Activated naive CD4-positive, alpha-beta T cell treated with anti-CD3 and anti-CD28 coated beads, Interleukin-2, amount 50 U/mL, for 24 hours (primary cell): ENCODE measurements around the gene MYRF.

Experiments
- H3K27ac Mint-ChIP-seq: one replicate; pipeline ENCODE4 v1.8.0; 2021; ENCODE audit warnings: mild to moderate bottlenecking, mixed read lengths
- H3K27me3 Mint-ChIP-seq: one replicate; pipeline ENCODE4 v1.8.0; 2021; ENCODE audit warnings: mixed read lengths
- H3K36me3 Mint-ChIP-seq: one replicate; pipeline ENCODE4 v1.8.0; 2021; ENCODE audit warnings: mixed read lengths
- H3K4me1 Mint-ChIP-seq: one replicate; pipeline ENCODE4 v1.8.0; 2021; ENCODE audit warnings: mixed read lengths
- H3K4me3 Mint-ChIP-seq: one replicate; pipeline ENCODE4 v1.8.0; 2021; ENCODE audit warnings: mild to moderate bottlenecking, mixed read lengths
- H3K9me3 Mint-ChIP-seq: one replicate; pipeline ENCODE4 v1.8.0; 2021; ENCODE audit warnings: mixed read lengths

MYRF gene

DNA sequence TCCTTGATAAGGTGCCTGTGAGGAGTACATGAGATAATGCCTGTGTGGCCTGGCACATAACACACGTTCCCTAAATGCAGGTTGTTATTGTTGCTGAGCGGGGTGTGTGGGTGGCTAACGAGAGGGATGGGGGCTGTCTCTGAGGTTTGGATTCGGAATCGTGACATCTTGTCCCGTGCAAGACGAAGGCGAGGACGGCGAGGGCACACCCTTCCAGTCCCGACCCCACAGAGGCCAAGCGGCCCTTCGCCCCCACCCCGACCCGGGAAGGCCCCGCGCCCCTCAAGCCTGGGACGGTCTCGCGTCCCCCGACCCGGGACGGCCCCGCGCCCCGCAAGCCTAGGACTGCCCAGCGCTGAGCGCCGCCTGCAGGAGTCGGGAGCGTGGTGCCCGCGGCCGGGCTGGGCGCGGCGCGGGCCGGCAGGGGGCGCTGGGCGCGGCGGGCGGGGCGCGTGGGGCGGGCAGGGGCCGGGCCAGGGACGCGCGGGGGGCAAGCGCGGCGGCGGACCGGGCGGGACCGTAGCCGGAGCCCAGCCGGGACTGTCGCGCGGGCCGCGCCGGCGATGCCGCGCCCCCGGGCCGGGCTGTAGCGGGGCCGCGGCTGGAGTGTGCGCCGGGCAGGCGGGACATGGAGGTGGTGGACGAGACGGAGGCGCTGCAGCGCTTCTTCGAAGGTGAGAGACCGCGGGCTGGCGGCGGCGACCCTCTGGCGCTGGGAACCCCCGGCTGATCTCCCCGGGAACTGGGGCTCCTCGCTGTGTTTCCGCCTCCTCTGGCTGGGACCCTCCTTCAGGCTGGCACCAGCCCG, at the start of gene MYRF:
TSS of gene MYRF (plus strand) at position 520 of the 808 bp plus-strand sequence. CDS start at position 629, 109 bp downstream.
- H3K27me3 Mint-ChIP-seq = peaks cover 13% of the 10 kb centered on the region
- H3K27ac Mint-ChIP-seq = peak within 1 kb of the TSS; percentile 62
- H3K36me3 Mint-ChIP-seq = no peaks in the 10 kb centered on the region
- peaks cover 24% of the 10 kb centered on the region for H3K4me1 Mint-ChIP-seq
- no peaks in the 10 kb centered on the region for H3K9me3 Mint-ChIP-seq
- H3K4me3 Mint-ChIP-seq = peak within 1 kb of the TSS; percentile 85

- Mint-ChIP-seq H3K9me3 (no peaks in the 10 kb centered on the region), H3K27ac (no peak overlapping the region), H3K36me3 (no peaks in the 10 kb centered on the region), H3K4me3 (no peak overlapping the region), H3K4me1 (peaks cover 13% of the 10 kb centered on the region), H3K27me3 (no peaks in the 10 kb centered on the region)
Observed at GRCh38 chr11:61702701-61703312, 49.6 kb upstream of the MYRF start.

- Mint-ChIP-seq H3K4me1 (no peaks in the 10 kb centered on the region), H3K36me3 (no peaks in the 10 kb centered on the region), H3K27me3 (no peaks in the 10 kb centered on the region), H3K9me3 (no peaks in the 10 kb centered on the region), H3K27ac (no peak overlapping the region), H3K4me3 (no peak overlapping the region)
Observed at GRCh38 chr11:61704838-61705237, 47.6 kb upstream of the MYRF start.

- no peaks in the 10 kb centered on the region for H3K36me3 Mint-ChIP-seq
- H3K9me3 Mint-ChIP-seq = no peaks in the 10 kb centered on the region
- no peak overlapping the region for H3K4me3 Mint-ChIP-seq
- no peaks in the 10 kb centered on the region for H3K27me3 Mint-ChIP-seq
- H3K4me1 Mint-ChIP-seq = no peaks in the 10 kb centered on the region
- H3K27ac Mint-ChIP-seq = no peak overlapping the region
Observed at GRCh38 chr11:61706452-61707400, 45.7 kb upstream of the MYRF start.

DNA sequence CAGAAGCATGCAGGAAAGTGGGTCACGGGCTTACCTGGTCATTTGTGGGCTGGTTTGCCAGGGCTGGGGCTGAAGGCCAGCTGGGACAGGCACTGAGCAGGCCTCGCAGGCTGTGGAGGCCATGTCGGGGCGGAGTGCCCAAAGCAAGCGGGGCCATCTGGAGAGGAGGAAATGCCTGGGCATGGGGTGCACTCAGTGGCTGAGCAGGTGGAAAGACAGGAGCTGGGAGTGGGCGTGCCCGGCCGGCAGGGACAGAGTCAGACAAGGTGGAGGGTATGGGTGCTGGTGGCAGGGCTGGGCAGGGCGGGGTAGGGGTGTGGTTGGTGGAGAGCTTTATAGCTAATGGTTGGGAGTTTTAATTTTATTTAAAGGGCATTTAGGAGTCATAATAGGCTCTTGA, 44.9 kb upstream of the MYRF start:
- no peaks in the 10 kb centered on the region for H3K9me3 Mint-ChIP-seq
- no peak overlapping the region for H3K4me3 Mint-ChIP-seq
- H3K27ac Mint-ChIP-seq = no peak overlapping the region
- no peaks in the 10 kb centered on the region for H3K4me1 Mint-ChIP-seq
- no peaks in the 10 kb centered on the region for H3K36me3 Mint-ChIP-seq
- H3K27me3 Mint-ChIP-seq = no peaks in the 10 kb centered on the region

DNA sequence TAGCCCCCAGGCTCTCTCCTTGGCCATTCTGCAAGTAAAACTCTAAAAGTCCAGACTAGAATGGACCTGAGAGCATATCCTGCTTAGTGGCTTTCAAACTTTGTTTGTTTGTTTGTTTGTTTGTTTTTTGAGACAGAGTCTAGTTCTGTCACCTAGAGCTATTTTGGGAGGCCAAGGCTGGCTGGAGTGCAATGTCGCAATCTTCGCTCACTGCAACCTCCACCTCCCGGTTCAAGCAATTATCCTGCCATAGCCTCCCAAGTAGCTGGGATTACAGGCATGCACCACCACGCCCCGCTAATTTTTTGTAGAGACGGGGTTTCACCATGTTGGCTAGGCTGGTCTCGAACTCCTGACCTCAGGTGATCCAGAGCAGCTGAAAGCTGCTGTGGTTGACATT, 43.3 kb upstream of the MYRF start:
- no peak overlapping the region for H3K27ac Mint-ChIP-seq
- H3K36me3 Mint-ChIP-seq = no peaks in the 10 kb centered on the region
- H3K9me3 Mint-ChIP-seq = no peaks in the 10 kb centered on the region
- H3K4me1 Mint-ChIP-seq = no peaks in the 10 kb centered on the region
- no peaks in the 10 kb centered on the region for H3K27me3 Mint-ChIP-seq
- H3K4me3 Mint-ChIP-seq = no peak overlapping the region

GRCh38 chr11:61709572-61709971, 42.9 kb upstream of the MYRF start:
- Mint-ChIP-seq H3K27ac (no peak overlapping the region), H3K4me1 (no peaks in the 10 kb centered on the region), H3K36me3 (no peaks in the 10 kb centered on the region), H3K9me3 (no peaks in the 10 kb centered on the region), H3K27me3 (no peaks in the 10 kb centered on the region), H3K4me3 (no peak overlapping the region)

GRCh38 chr11:61710019-61710418, 42.4 kb upstream of the MYRF start:
- H3K36me3 Mint-ChIP-seq = no peaks in the 10 kb centered on the region
- no peak overlapping the region for H3K4me3 Mint-ChIP-seq
- H3K27ac Mint-ChIP-seq = no peak overlapping the region
- H3K27me3 Mint-ChIP-seq = no peaks in the 10 kb centered on the region
- no peaks in the 10 kb centered on the region for H3K9me3 Mint-ChIP-seq
- H3K4me1 Mint-ChIP-seq = no peaks in the 10 kb centered on the region

- Mint-ChIP-seq H3K27ac (no peak overlapping the region), H3K4me1 (no peaks in the 10 kb centered on the region), H3K27me3 (no peaks in the 10 kb centered on the region), H3K4me3 (no peak overlapping the region), H3K36me3 (no peaks in the 10 kb centered on the region), H3K9me3 (no peaks in the 10 kb centered on the region)
Observed at GRCh38 chr11:61711037-61711436, 41.4 kb upstream of the MYRF start.

DNA sequence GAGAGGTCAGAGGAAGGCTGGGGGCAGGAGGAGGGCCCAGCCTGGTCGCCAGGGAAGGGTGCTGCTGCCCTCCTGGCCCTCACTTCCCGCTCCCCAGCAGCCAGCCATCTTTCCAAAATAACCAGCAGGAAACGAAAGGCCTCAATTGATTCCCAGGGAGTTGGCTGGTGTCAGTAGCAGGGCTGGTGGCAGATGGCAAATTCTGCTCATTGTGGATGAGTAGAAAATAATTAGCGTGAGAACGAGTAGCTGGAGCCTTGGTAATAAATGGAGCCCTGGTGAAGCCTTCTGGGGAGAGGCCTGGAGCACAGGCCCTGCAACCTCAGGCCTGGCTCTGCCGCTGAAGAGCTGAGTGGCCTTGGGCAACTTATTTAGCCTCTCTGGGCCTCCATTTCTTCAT, 40.9 kb upstream of the MYRF start:
- H3K27ac Mint-ChIP-seq = no peak overlapping the region
- H3K36me3 Mint-ChIP-seq = no peaks in the 10 kb centered on the region
- no peaks in the 10 kb centered on the region for H3K27me3 Mint-ChIP-seq
- H3K4me1 Mint-ChIP-seq = no peaks in the 10 kb centered on the region
- no peaks in the 10 kb centered on the region for H3K9me3 Mint-ChIP-seq
- no peak overlapping the region for H3K4me3 Mint-ChIP-seq

- Mint-ChIP-seq H3K27ac (no peak overlapping the region), H3K27me3 (no peaks in the 10 kb centered on the region), H3K9me3 (no peaks in the 10 kb centered on the region), H3K4me3 (no peak overlapping the region), H3K36me3 (no peaks in the 10 kb centered on the region), H3K4me1 (no peaks in the 10 kb centered on the region)
Observed at GRCh38 chr11:61712314-61712713, 40.1 kb upstream of the MYRF start.

DNA sequence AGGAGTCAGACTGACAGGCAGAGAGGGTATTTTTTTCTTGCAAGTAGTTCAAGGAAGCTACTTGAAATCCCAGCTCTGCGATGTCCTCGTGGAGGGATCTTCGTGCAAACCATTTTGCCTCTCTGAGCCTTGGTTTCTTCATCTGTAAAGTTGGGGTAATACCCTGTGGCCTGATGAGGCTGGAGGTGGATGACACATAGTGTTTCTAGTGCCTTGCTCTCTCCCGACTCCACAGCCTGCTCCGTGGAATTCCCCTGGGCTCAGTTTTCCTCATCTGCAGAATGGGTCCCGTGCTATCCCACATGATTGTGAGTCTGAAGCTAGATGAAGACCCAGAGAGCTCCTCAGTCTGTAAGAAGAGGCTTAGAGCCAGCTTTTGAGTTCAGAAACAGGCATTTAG, 39.6 kb upstream of the MYRF start:
- H3K36me3 Mint-ChIP-seq = no peaks in the 10 kb centered on the region
- no peaks in the 10 kb centered on the region for H3K9me3 Mint-ChIP-seq
- no peak overlapping the region for H3K4me3 Mint-ChIP-seq
- no peaks in the 10 kb centered on the region for H3K27me3 Mint-ChIP-seq
- no peak overlapping the region for H3K27ac Mint-ChIP-seq
- H3K4me1 Mint-ChIP-seq = no peaks in the 10 kb centered on the region

DNA sequence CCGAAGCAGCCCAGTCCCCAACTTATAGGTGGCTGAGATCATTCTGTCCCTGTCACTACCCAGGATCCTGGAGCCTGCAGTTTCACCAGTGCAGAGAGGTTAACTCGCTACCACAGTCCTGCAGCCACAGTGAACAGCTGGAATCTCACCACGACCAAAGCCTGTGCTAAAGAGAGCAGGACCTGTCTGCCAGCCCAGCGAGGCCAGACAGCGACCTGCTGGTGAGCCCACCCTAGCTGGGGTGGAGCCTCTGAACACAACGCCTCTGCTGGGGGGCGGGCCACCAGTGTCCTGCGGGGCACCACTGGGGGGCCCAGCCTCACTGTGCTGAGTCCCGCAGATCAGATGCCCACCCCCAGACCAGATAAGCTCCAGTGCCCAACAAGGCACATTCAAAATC, 39.0 kb upstream of the MYRF start:
- Mint-ChIP-seq H3K27ac (no peak overlapping the region), H3K4me1 (no peaks in the 10 kb centered on the region), H3K4me3 (no peak overlapping the region), H3K36me3 (no peaks in the 10 kb centered on the region), H3K9me3 (no peaks in the 10 kb centered on the region), H3K27me3 (no peaks in the 10 kb centered on the region)

DNA sequence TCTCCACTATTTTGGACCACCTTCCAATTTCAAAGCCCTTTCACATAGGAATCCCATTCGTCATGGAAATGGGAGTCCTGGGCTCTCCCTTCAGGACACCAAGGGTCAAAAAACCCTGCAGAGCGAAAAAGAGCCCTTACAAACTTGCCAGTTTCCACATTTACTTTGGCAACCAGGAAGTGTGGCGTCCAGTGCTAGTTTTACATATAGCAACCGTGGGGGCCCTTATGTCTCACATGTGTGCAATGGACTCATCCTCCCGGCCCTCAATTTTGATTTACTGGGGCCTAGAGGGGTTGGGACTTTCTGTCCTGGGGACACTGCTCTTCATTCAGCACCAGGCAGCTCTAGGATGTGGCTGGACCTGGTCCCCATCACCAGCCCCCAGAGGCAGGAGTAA, 38.5 kb upstream of the MYRF start:
- H3K27me3 Mint-ChIP-seq = no peaks in the 10 kb centered on the region
- no peaks in the 10 kb centered on the region for H3K4me1 Mint-ChIP-seq
- no peak overlapping the region for H3K27ac Mint-ChIP-seq
- no peaks in the 10 kb centered on the region for H3K36me3 Mint-ChIP-seq
- no peak overlapping the region for H3K4me3 Mint-ChIP-seq
- no peaks in the 10 kb centered on the region for H3K9me3 Mint-ChIP-seq

- H3K9me3 Mint-ChIP-seq = no peaks in the 10 kb centered on the region
- H3K27me3 Mint-ChIP-seq = no peaks in the 10 kb centered on the region
- H3K4me1 Mint-ChIP-seq = no peaks in the 10 kb centered on the region
- no peak overlapping the region for H3K27ac Mint-ChIP-seq
- H3K4me3 Mint-ChIP-seq = no peak overlapping the region
- H3K36me3 Mint-ChIP-seq = no peaks in the 10 kb centered on the region
Observed at GRCh38 chr11:61714316-61714715, 38.1 kb upstream of the MYRF start.

GRCh38 chr11:61714916-61715315, 37.5 kb upstream of the MYRF start:
- Mint-ChIP-seq H3K4me3 (no peak overlapping the region), H3K4me1 (no peaks in the 10 kb centered on the region), H3K27me3 (no peaks in the 10 kb centered on the region), H3K9me3 (no peaks in the 10 kb centered on the region), H3K36me3 (no peaks in the 10 kb centered on the region), H3K27ac (no peak overlapping the region)
